KMS-11 (cell line): Measurements from ENCODE around the gene AGBL4.

Experiments used
- H2AFZ ChIP-seq: fragments of 200-600 bp; sonication (generic); 2 replicates; pipeline ENCODE4 v1.6.1; 2016; ENCODE audit warnings: antibody characterized with exemption, mixed run types, low read depth
- H3K27ac ChIP-seq: fragments of 200-600 bp; sonication (generic); 2 replicates; pipeline ENCODE4 v1.6.1; 2016; ENCODE audit warnings: mild to moderate bottlenecking, mixed run types
- H3K27me3 ChIP-seq: fragments of 200-600 bp; sonication (generic); 2 replicates; pipeline ENCODE4 v1.6.1; 2017; ENCODE audit warnings: mild to moderate bottlenecking, low read depth, mixed run types, moderate library complexity; ENCODE audit not compliant: insufficient read depth
- H3K36me3 ChIP-seq: fragments of 200-600 bp; sonication (generic); 2 replicates; pipeline ENCODE4 v1.6.1; 2017; ENCODE audit warnings: mild to moderate bottlenecking, mixed run types; ENCODE audit not compliant: insufficient read depth
- H3K4me1 ChIP-seq: fragments of 200-600 bp; sonication (generic); 2 replicates; pipeline ENCODE4 v1.6.1; 2016; ENCODE audit warnings: mild to moderate bottlenecking, low read depth, mixed run types; ENCODE audit not compliant: poor library complexity, severe bottlenecking
- H3K4me2 ChIP-seq: fragments of 200-600 bp; sonication (generic); 2 replicates; pipeline ENCODE4 v1.7.0; 2016; ENCODE audit warnings: mild to moderate bottlenecking, mixed run types
- H3K4me3 ChIP-seq: fragments of 200-600 bp; sonication (generic); IDR thresholded peaks from 2 replicates; pipeline ENCODE4 v1.6.1; 2017; ENCODE audit warnings: low read depth, low read length, mixed read lengths; ENCODE audit not compliant: insufficient read depth
- H3K79me2 ChIP-seq: fragments of 200-600 bp; sonication (generic); 2 replicates; pipeline ENCODE4 v1.6.1; 2016; ENCODE audit warnings: low read depth, mixed run types; ENCODE audit not compliant: insufficient read depth
- H3K9ac ChIP-seq: fragments of 200-600 bp; sonication (generic); 2 replicates; pipeline ENCODE4 v1.6.1; 2016; ENCODE audit warnings: mild to moderate bottlenecking, mixed run types
- H4K20me1 ChIP-seq: fragments of 200-600 bp; sonication (generic); 2 replicates; pipeline ENCODE4 v1.6.1; 2016; ENCODE audit warnings: mild to moderate bottlenecking, mixed run types; ENCODE audit not compliant: insufficient read depth
- CTCF ChIP-seq: fragments of 200-600 bp; sonication (generic); conservative IDR thresholded peaks from 2 replicates; pipeline ENCODE4 v1.6.1; 2017; ENCODE audit warnings: low read depth, mild to moderate bottlenecking, antibody characterized with exemption, low read length, moderate library complexity, mixed read lengths

Gene AGBL4

GRCh38 chr1:48568501-48568900, 1455.3 kb downstream of the AGBL4 start:
- H4K20me1 ChIP-seq, result no peaks in the 10 kb centered on the region
- no peak overlapping the region for H3K27ac ChIP-seq
- H3K9ac ChIP-seq, result no peak overlapping the region
- no peak overlapping the region for H3K4me3 ChIP-seq
- no peaks in the 10 kb centered on the region for H3K79me2 ChIP-seq
- H3K36me3 ChIP-seq, result no peaks in the 10 kb centered on the region
- TF ChIP-seq CTCF, result no peak
- no peaks in the 10 kb centered on the region for H3K4me1 ChIP-seq
- H3K4me2 ChIP-seq, result no peak overlapping the region
- H2AFZ ChIP-seq, result no peak overlapping the region
- no peaks in the 10 kb centered on the region for H3K27me3 ChIP-seq

- Histone ChIP-seq H3K4me2 (no peak overlapping the region), H4K20me1 (no peaks in the 10 kb centered on the region), H3K9ac (no peak overlapping the region), H3K36me3 (no peaks in the 10 kb centered on the region), H3K4me1 (no peaks in the 10 kb centered on the region), H3K27me3 (no peaks in the 10 kb centered on the region), H2AFZ (no peak overlapping the region), H3K27ac (no peak overlapping the region), H3K79me2 (no peaks in the 10 kb centered on the region), H3K4me3 (no peak overlapping the region)
- TF ChIP-seq CTCF, result no peak
Observed at GRCh38 chr1:48566492-48566891, 1457.3 kb downstream of the AGBL4 start.

GRCh38 chr1:48563021-48563420, 1460.7 kb downstream of the AGBL4 start:
- H4K20me1 ChIP-seq, result no peaks in the 10 kb centered on the region
- no peaks in the 10 kb centered on the region for H3K27me3 ChIP-seq
- TF ChIP-seq CTCF, result no peak
- H3K79me2 ChIP-seq, result no peaks in the 10 kb centered on the region
- no peak overlapping the region for H3K27ac ChIP-seq
- H2AFZ ChIP-seq, result no peak overlapping the region
- H3K4me3 ChIP-seq, result no peak overlapping the region
- H3K4me1 ChIP-seq, result no peaks in the 10 kb centered on the region
- H3K9ac ChIP-seq, result no peak overlapping the region
- H3K4me2 ChIP-seq, result no peak overlapping the region
- H3K36me3 ChIP-seq, result no peaks in the 10 kb centered on the region

- Histone ChIP-seq H3K4me3 (no peak overlapping the region), H3K4me1 (no peaks in the 10 kb centered on the region), H4K20me1 (no peaks in the 10 kb centered on the region), H3K36me3 (no peaks in the 10 kb centered on the region), H2AFZ (no peak overlapping the region), H3K9ac (no peak overlapping the region), H3K79me2 (no peaks in the 10 kb centered on the region), H3K27me3 (no peaks in the 10 kb centered on the region), H3K27ac (no peak overlapping the region), H3K4me2 (no peak overlapping the region)
- TF ChIP-seq CTCF, result no peak
Observed at GRCh38 chr1:48561444-48561843, 1462.3 kb downstream of the AGBL4 start.

- H3K27me3 ChIP-seq, result no peaks in the 10 kb centered on the region
- no peak overlapping the region for H3K4me2 ChIP-seq
- H3K27ac ChIP-seq, result no peak overlapping the region
- H3K4me3 ChIP-seq, result no peak overlapping the region
- H3K9ac ChIP-seq, result no peak overlapping the region
- no peak overlapping the region for H2AFZ ChIP-seq
- H4K20me1 ChIP-seq, result no peaks in the 10 kb centered on the region
- H3K36me3 ChIP-seq, result no peaks in the 10 kb centered on the region
- no peaks in the 10 kb centered on the region for H3K4me1 ChIP-seq
- TF ChIP-seq CTCF, result no peak
- H3K79me2 ChIP-seq, result no peaks in the 10 kb centered on the region
Observed at GRCh38 chr1:48560577-48560976, 1463.2 kb downstream of the AGBL4 start.
